Stimulated activated CD4-positive, alpha-beta T cell treated with anti-CD3 and anti-CD28 coated beads, Interleukin-15, amount 100 ng/mL, for 24 hours (primary cell): ENCODE measurements around the gene RASSF5.

Source experiments
- DNase-seq: peaks from one replicate; pipeline ENCODE4 v3.0.0-alpha.2; 2020

Gene RASSF5

GRCh38 chr1:206507284-206508129 lies at the start of gene RASSF5:
Gene RASSF5, plus strand, starts transcription at chr1:206507531. Its CDS starts 72 bp downstream, at chr1:206507603.
- peak; percentile 92 for DNase-seq

GRCh38 chr1:206459703-206460102 lies 47.6 kb upstream of the RASSF5 start:
- no peak for DNase-seq

GRCh38 chr1:206460836-206461426 lies 46.4 kb upstream of the RASSF5 start:
- DNase-seq: no peak

- DNase-seq: peak; percentile 81
Measured at GRCh38 chr1:206461602-206462455, 45.5 kb upstream of the RASSF5 start.

- DNase-seq: peak; percentile 39
Measured at GRCh38 chr1:206463137-206463536, 44.2 kb upstream of the RASSF5 start.

GRCh38 chr1:206463911-206464310 lies 43.4 kb upstream of the RASSF5 start:
- DNase-seq: no peak

- no peak for DNase-seq
Measured at GRCh38 chr1:206464456-206464964, 42.8 kb upstream of the RASSF5 start.

GRCh38 chr1:206465951-206466350 lies 41.4 kb upstream of the RASSF5 start:
- DNase-seq: no peak

GRCh38 chr1:206466840-206467649 lies 40.3 kb upstream of the RASSF5 start:
- DNase-seq: peak; percentile 39

GRCh38 chr1:206467915-206468314 lies 39.4 kb upstream of the RASSF5 start:
- peak; percentile 28 for DNase-seq

- no peak for DNase-seq
Measured at GRCh38 chr1:206468571-206468970, 38.8 kb upstream of the RASSF5 start.

- DNase-seq: peak; percentile 59
Measured at GRCh38 chr1:206469411-206469932, 37.9 kb upstream of the RASSF5 start.

GRCh38 chr1:206469933-206470691 lies 37.2 kb upstream of the RASSF5 start, which contains the start of gene IKBKE:
Gene IKBKE, plus strand, starts transcription at chr1:206470476. Its CDS starts 2,752 bp downstream, at chr1:206473228.
- peak; percentile 60 for DNase-seq

- DNase-seq: peak; percentile 66
Measured at GRCh38 chr1:206470692-206471414, 36.5 kb upstream of the RASSF5 start.

- DNase-seq: no peak
Measured at GRCh38 chr1:206471415-206471801, 35.9 kb upstream of the RASSF5 start.

- peak; percentile 33 for DNase-seq
Measured at GRCh38 chr1:206472024-206472423, 35.3 kb upstream of the RASSF5 start.

- DNase-seq: peak; percentile 45
Measured at GRCh38 chr1:206472454-206472853, 34.9 kb upstream of the RASSF5 start.

- DNase-seq: no peak
Measured at GRCh38 chr1:206472886-206473285, 34.4 kb upstream of the RASSF5 start.

- no peak for DNase-seq
Measured at GRCh38 chr1:206476058-206476457, 31.3 kb upstream of the RASSF5 start.

GRCh38 chr1:206476591-206476990 lies 30.7 kb upstream of the RASSF5 start:
- DNase-seq: no peak
